Fibroblast of skin of left biceps (primary cell): ENCODE measurements around the gene ABHD10.
A peak's percentile ranks its signal among the peaks of the same experiment; 100 is the strongest.

ENCODE experiments used
- DNase-seq, 2 experiments: peaks; one replicate each; pipeline ENCODE4 v3.0.0-alpha.2; 2013; ENCODE audit warnings: low read depth in 2 of 2

The ABHD10 gene

DNA sequence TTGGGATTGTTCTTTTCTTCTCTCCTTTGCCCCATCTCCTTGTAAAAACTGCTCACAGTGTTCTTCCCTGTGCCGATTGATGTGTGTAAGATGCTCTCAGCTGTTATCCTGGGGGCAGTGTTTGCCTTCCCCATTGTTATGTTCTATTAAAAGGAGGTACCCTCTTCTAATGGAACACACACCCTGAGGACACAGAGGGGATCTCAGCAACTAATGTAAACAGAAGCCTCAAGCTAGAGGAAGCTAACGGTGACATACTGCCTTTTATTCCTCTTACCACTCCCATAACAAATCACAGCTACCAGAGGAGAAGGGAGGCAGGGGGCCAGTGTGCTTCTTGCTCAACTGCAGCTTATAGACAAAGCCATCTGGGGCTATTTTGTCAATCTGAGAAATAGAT lies 22.1 kb downstream of the ABHD10 start:
- DNase-seq: no peak

DNA sequence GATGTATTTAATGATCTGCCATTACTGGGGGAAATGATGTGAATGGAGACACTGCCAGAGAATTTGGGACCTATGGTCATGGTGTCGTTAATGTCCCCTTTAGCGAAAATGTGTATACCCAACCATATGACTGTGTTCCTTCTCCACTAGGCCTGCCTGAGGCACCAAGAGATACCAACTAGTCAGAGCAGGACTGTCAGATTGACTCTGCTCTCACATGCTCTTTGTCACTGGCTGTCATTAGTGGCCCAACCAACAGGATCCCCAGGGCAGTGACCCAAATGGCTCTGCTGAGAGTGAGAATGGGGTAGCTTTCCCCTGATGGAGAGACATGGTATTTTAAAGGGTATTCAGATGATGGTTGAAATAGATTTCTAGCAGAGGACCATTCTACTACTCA lies 22.7 kb downstream of the ABHD10 start:
- DNase-seq: no peak

GRCh38 chr3:112002096-112002971 lies 23.5 kb downstream of the ABHD10 start:
- DNase-seq: no peak

DNA sequence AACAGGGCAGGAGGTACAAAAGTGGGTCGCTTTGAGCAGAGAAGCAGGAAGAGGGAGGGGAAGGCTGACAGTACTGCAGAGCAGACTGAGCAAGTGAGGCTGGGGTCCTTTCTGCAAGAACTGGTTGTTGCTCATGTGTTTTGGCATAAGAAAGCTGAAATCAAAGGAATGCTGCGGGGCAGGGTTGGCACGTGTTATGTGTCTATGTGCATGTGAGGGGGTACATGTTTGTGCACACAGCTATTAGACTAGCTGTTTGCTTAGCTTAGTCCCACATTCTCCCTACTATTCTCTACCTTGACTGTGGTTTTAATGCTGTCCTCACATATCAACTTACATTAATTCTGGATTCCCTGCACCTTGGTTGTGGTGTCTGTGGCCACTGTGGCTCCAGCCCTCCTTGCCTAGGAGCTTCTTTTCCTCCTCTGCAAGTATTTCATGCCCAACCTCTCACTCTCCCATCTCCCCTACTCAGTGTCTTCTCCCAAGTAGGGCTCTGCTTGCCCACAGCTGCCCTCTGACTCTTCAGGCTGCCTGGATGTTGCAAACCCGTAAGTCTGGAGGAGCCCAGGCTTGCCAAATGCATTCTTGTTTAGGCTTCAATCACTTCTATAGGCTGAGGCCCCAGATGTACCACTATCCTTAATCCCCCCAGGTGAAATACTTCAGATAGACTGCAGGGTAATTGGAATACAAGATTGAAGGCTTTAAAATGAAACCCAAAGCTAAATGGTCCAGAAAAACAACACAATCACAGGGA lies 24.7 kb downstream of the ABHD10 start:
- no peak for DNase-seq

DNA sequence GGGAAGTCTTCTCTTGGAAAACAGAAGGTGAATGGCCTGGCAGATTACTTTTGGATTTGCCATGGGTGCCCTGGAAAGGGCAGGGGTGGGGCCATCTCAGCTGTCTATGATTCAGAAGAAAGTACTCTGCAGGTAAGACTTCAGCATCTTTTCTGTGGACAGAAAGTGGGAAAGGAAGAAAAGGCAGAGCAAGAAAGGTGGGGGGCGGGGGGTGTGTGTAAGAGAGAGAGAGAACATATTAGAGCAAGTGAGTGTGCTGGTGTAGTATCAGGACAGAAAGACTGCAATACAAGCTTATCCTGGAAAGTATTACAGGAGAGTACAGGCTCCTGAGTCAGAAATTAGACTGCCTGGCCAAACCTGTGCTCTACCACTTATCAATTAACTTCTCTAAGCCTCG lies 25.4 kb downstream of the ABHD10 start:
- no peak for DNase-seq

DNA sequence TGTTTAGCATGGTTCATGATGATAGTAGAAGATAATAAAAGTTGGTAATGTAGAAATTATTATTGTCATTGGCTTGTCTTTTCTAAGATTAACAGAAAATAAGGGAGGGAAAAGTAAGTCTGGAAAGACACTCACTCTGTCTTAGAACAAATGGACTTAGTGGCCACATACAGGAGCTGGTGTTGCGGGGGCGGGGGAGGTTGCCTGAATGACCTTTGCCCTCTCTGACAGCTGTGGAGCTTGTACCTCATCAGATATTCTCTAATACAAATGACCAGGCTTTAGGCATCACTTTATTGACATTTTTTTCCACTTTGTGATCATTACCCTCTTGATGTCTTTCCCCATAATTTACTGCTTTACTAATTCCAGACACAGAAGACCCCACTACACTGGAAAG lies 25.8 kb downstream of the ABHD10 start:
- DNase-seq: no peak

DNA sequence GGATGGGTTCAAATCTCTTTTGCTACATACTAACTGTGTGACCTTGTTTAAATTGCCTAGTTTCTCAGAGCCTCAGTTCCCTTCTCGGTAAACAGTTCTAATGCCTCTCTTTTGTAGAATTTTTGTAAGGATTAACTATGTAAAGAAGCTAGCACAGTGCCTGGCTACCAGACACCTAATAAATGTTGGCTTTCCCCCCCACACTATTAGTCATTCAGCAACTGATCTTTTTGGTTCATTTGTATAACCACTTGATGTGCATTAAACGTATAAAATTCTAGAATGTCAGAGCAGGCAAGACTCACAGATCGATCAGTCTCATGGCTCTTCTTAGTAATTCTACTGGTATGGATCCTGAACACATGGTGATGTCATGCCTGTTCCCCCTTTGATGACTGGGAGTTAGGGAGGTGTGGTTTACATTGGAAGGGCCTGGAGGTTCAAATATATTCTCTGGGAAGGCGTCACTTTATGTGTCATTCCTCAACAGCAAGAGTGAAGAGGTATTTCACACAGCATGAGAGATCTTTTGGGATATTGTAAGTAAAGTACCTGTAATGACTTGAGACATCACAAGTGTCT lies 26.4 kb downstream of the ABHD10 start:
- no peak for DNase-seq

DNA sequence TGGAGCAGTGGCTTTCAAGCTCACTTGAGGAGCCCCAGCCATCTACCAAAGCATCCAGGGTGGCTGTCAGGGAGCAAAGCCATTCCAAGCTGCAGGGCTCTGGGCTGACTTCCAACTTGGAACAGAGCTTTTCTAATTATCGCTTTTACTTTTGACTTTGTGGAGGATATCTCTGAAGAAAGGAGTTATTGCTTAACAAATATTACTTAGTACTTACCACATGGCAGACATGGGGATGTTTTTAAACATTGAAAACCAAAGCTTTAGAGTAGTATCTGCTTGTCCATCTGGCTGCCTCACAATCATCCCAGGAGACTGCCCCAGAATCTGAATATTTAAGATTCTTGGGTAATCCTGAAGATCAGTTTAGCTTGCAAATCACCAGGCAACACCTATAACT lies 28.8 kb downstream of the ABHD10 start:
- peak; percentile 70 to 72 for DNase-seq

GRCh38 chr3:112009670-112010069 lies 30.8 kb downstream of the ABHD10 start:
- DNase-seq: no peak

GRCh38 chr3:112010636-112011035 lies 31.8 kb downstream of the ABHD10 start:
- DNase-seq: no peak

GRCh38 chr3:112011376-112011940 lies 32.6 kb downstream of the ABHD10 start:
- DNase-seq: no peak

DNA sequence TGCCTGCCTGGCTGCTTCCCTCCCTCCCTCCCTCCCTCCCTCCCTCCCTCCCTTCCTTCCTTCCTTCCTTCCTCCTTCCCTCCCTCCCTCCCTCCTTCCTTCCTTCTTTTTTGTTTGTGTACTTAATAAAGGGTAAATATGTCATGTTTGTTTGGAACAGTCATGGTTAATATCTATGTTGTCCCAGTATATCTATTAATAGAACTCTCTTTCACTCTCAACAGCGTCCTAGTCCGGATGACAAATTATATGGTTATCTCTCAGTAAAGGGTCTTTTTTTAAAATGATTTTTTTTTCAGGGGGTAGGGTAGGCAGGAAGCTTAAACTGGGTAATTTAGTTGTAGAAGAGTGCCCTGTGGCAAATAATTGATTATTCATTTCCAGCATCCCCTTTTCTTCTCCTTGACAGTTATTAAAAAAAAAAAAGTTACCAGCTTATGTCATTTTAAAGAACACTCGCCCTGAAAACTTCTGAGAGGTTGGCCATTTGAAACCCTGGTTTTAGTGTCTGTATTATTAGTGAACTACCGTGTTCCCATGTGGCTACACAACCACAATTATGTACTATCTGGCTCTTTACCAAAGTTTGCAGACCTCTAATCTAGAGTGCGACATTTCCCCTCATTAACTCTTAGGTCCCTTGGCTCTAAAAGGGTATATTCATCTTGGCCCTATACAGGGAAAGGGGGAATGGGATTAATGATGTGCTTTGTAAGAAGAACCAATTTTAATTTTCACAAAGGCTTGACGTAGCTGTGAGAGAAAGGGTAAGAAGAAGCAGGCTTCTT lies 33.6 kb downstream of the ABHD10 start:
- no peak for DNase-seq

GRCh38 chr3:112013058-112013783 lies 34.4 kb downstream of the ABHD10 start:
- peak; percentile 27 to 32 for DNase-seq

DNA sequence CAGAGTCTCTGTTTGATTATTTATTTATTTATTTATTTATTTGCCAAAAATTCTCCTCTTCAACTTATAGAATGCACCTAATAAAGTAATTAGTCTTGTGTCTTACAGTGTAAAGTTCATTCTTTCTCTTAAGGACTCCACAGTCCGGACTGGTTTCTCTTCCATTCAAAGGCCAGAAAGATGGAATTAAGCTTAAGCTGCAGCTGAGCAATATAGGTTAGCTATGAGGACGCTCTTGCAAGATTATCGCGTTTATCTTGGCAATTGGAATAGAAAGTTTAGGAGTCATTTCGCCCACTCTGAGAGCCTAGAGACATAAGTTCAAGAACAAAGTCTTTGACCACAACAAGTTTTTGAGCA lies 34.9 kb downstream of the ABHD10 start:
- no peak for DNase-seq

- no peak for DNase-seq
Measured at GRCh38 chr3:112017091-112017490, 38.3 kb downstream of the ABHD10 start.

DNA sequence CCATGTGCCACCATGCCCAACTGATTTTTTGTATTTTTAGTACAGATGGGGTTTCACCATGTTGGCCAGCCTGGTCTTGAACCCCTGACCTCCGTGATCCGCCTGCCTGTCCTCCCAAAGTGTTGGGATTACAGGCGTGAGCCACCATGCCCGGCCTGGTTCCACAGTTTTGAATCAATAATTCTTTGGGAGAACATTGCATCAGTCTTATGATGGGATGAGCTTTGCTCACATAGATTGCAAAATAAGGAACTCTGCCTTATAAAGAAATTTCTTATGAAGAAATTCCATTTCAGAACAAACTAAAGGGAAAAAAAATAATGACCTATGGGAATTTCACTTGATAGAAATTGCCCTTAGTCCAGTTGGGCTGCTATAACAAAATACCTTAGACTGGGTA lies 39.9 kb downstream of the ABHD10 start:
- DNase-seq: no peak

GRCh38 chr3:112019716-112020115 lies 40.9 kb downstream of the ABHD10 start:
- DNase-seq: no peak

GRCh38 chr3:112020674-112021085 lies 41.9 kb downstream of the ABHD10 start:
- no peak for DNase-seq

GRCh38 chr3:112027142-112027541 lies 48.3 kb downstream of the ABHD10 start:
- DNase-seq: no peak

GRCh38 chr3:112027826-112028225 lies 49.0 kb downstream of the ABHD10 start:
- DNase-seq: no peak

GRCh38 chr3:112030901-112031300 lies 52.1 kb downstream of the ABHD10 start:
- no peak for DNase-seq
